ENCODE results near the gene LRRFIP2. TPM values are rescaled to one million over a fixed set of nuclear protein-coding genes. Genes with fewer than 3 reads are reported as not detected.

LRRFIP2 gene
- total RNA-seq, 1 experiment from 2014 or later: 47.1 TPM

GRCh38 chr3:37161351-37161750 is 13.0 kb downstream of the LRRFIP2 start:
- no peaks in the 10 kb centered on the region for H3K27me3 Mint-ChIP-seq (ENCODE audit: insufficient read depth, unreplicated experiment)
- CTCF ChIA-PET: no interaction called here
- H3K27me3 ChIP-seq (replicated peaks; ENCODE audit: control insufficient read depth, insufficient read depth, low read length): no peaks in the 10 kb centered on the region
- H3K36me3 ChIP-seq (ENCODE audit: control insufficient read depth, insufficient read depth, low read length): no peaks in the 10 kb centered on the region
- DNase-seq: no peak
- no peaks in the 10 kb centered on the region for H3K4me1 ChIP-seq
- no peak for TF ChIP-seq CTCF (IDR thresholded peaks at IDR 0.05; ENCODE audit: insufficient read depth in 1 of 2, low read depth in 1 of 2, low read length in 1 of 2, severe bottlenecking in 1 of 2, unreplicated experiment in 1 of 2)
- no peak overlapping the region for H3K4me3 Mint-ChIP-seq (ENCODE audit: unreplicated experiment)
- no peak overlapping the region for H3K27ac Mint-ChIP-seq (ENCODE audit: unreplicated experiment)
- H3K4me1 Mint-ChIP-seq (ENCODE audit: low read depth, unreplicated experiment): no peaks in the 10 kb centered on the region
- peaks cover 39% of the 10 kb centered on the region for H3K36me3 Mint-ChIP-seq (ENCODE audit: insufficient read depth, unreplicated experiment)
- H3K4me3 ChIP-seq (ENCODE audit: low read depth, low read length): no peak overlapping the region
- H3K9me3 ChIP-seq: no peaks in the 10 kb centered on the region
- BruUV-seq (replicated peaks): no TSS peak
- POLR2A ChIA-PET: no interaction called here
- intact Hi-C loops (cut with micrococcal nuclease; ENCODE audit: unreplicated experiment): no loop called here
- H3K9me3 Mint-ChIP-seq (ENCODE audit: unreplicated experiment): no peaks in the 10 kb centered on the region

GRCh38 chr3:37155782-37156181 is 18.6 kb downstream of the LRRFIP2 start:
- no peaks in the 10 kb centered on the region for H3K4me1 ChIP-seq
- ChIA-PET POLR2A (no interaction called here), CTCF (no interaction called here)
- H3K27me3 Mint-ChIP-seq (ENCODE audit: insufficient read depth, unreplicated experiment): no peaks in the 10 kb centered on the region
- H3K4me1 Mint-ChIP-seq (ENCODE audit: low read depth, unreplicated experiment): no peaks in the 10 kb centered on the region
- H3K36me3 ChIP-seq (ENCODE audit: control insufficient read depth, insufficient read depth, low read length): no peaks in the 10 kb centered on the region
- no peak overlapping the region for H3K27ac Mint-ChIP-seq (ENCODE audit: unreplicated experiment)
- H3K9me3 ChIP-seq: no peaks in the 10 kb centered on the region
- BruUV-seq (replicated peaks): no TSS peak
- H3K27me3 ChIP-seq (replicated peaks; ENCODE audit: control insufficient read depth, insufficient read depth, low read length): no peaks in the 10 kb centered on the region
- no peak for TF ChIP-seq CTCF (IDR thresholded peaks at IDR 0.05; ENCODE audit: insufficient read depth in 1 of 2, low read depth in 1 of 2, low read length in 1 of 2, severe bottlenecking in 1 of 2, unreplicated experiment in 1 of 2)
- no peaks in the 10 kb centered on the region for H3K9me3 Mint-ChIP-seq (ENCODE audit: unreplicated experiment)
- H3K4me3 Mint-ChIP-seq (ENCODE audit: unreplicated experiment): no peak overlapping the region
- intact Hi-C loops (cut with micrococcal nuclease; ENCODE audit: unreplicated experiment): no loop called here
- peaks cover 36% of the 10 kb centered on the region for H3K36me3 Mint-ChIP-seq (ENCODE audit: insufficient read depth, unreplicated experiment)
- DNase-seq: no peak
- H3K4me3 ChIP-seq (ENCODE audit: low read depth, low read length): no peak overlapping the region

GRCh38 chr3:37154668-37155314 is 19.6 kb downstream of the LRRFIP2 start:
- no peaks in the 10 kb centered on the region for H3K27me3 Mint-ChIP-seq (ENCODE audit: insufficient read depth, unreplicated experiment)
- POLR2A ChIA-PET: no interaction called here
- Histone ChIP-seq H3K9me3 (no peaks in the 10 kb centered on the region), H3K4me3 (ENCODE audit: low read depth, low read length) (no peak overlapping the region), H3K36me3 (ENCODE audit: control insufficient read depth, insufficient read depth, low read length) (no peaks in the 10 kb centered on the region), H3K27me3 (replicated peaks; ENCODE audit: control insufficient read depth, insufficient read depth, low read length) (no peaks in the 10 kb centered on the region), H3K4me1 (no peaks in the 10 kb centered on the region)
- BruUV-seq (replicated peaks): no TSS peak
- no peaks in the 10 kb centered on the region for H3K4me1 Mint-ChIP-seq (ENCODE audit: low read depth, unreplicated experiment)
- intact Hi-C loops (cut with micrococcal nuclease; ENCODE audit: unreplicated experiment): no loop called here
- CTCF ChIA-PET: no interaction called here
- no peak overlapping the region for H3K27ac Mint-ChIP-seq (ENCODE audit: unreplicated experiment)
- peaks cover 30% of the 10 kb centered on the region for H3K36me3 Mint-ChIP-seq (ENCODE audit: insufficient read depth, unreplicated experiment)
- no peaks in the 10 kb centered on the region for H3K9me3 Mint-ChIP-seq (ENCODE audit: unreplicated experiment)
- DNase-seq: no peak
- TF ChIP-seq CTCF (IDR thresholded peaks at IDR 0.05; ENCODE audit: insufficient read depth in 1 of 2, low read depth in 1 of 2, low read length in 1 of 2, severe bottlenecking in 1 of 2, unreplicated experiment in 1 of 2): no peak
- no peak overlapping the region for H3K4me3 Mint-ChIP-seq (ENCODE audit: unreplicated experiment)

All from Caco-2 (cell line).